GM19468 (cell line): ENCODE data around the gene NAPB.
"Not testable (repeated sequence)": the region's sequence is repeated elsewhere in the genome, so short reads cannot be mapped to it uniquely, and the experiment has no call there.

ENCODE experiments used
- ATAC-seq: cut with Tn5 transposase; IDR thresholded peaks from one replicate; pipeline ENCODE4 v1.9.1; 2021; ENCODE audit warnings: mild to moderate bottlenecking, moderate library complexity, moderate number of reproducible peaks; ENCODE audit not compliant: unreplicated experiment; ENCODE audit errors: extremely low read depth

The NAPB gene

GRCh38 chr20:23420943-23421931, at the start of gene NAPB:
NAPB (minus strand) TSS chr20:23421488; CDS start chr20:23421402, 86 bp downstream.
- peak; percentile 99 for ATAC-seq

DNA sequence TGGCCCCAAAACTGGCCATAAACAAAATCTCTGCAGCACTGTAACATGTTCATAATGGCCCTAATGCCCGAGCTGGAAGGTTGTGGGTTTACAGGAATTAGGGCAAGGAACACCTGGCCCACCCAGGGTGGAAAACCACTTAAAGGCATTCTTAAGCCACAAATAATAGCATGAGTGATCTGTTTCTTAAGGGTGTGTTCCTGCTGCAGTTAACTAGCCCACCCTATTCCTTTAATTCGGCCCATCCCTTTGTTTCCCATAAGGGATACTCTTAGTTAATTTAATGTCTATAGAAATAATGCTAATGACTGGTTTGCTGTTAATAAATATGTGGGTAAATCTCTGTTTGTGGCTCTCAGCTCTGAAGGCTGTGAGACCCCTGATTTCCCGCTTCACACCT, 45.7 kb upstream of the NAPB start:
- not testable (repeated sequence) for ATAC-seq

- ATAC-seq = no peak
These were observed 39.9 kb upstream of the NAPB start for GRCh38 chr20:23461180-23461579.

DNA sequence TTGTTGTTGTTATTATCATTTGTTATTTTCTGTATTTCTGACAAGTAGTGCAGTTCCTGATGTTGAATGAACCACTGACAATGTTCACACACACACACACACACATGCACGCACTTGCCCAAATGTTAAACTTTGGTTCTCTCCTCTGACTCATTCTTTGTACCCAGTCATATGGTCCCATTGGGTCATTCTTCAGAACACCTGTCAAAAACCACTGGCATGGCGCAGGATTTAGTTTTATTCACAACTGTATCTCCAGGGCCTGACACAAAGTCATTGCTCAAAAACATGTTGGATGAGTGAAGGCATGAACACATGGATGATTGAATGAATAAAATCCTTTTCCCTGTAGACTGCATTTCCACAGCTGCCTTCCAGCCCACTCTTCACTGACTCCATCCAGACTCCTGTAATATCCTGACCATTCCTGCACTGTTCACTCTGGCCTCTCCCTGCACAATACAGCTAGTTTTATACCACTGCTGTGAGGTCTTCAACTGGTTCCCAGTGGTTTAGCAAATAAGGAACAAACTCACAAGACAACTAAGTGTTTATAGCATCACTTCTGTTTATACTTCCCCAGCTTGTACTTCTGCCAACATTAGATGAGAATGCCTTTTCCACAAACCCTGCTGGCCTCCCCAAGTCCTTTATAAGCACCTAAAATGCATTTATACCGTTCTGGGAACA, 38.3 kb upstream of the NAPB start:
- no peak for ATAC-seq

DNA sequence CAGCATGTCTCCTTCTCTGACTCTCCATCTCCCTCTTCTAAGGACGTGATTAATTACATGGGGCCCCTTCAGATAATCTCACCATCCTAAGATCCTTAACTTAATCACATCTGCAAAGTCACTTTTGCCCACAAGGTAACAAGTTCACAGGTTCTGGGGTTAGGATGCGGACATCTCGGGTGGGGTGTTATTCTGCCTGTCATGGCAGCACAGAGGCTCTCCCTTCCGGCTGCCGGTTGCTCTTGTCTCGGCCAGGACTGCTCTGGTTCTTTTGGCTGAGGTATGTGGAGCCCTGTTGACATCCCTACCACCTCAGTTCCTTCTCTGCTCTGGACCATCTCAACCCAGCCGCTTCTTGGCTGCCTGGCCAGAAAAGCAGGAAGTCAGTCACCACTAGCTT, 35.6 kb upstream of the NAPB start:
- ATAC-seq = no peak

GRCh38 chr20:23456409-23456808, 35.1 kb upstream of the NAPB start:
- ATAC-seq = no peak

GRCh38 chr20:23455639-23456038, 34.4 kb upstream of the NAPB start:
- ATAC-seq = no peak

- ATAC-seq = no peak
These were observed 33.5 kb upstream of the NAPB start for GRCh38 chr20:23454816-23455215.

DNA sequence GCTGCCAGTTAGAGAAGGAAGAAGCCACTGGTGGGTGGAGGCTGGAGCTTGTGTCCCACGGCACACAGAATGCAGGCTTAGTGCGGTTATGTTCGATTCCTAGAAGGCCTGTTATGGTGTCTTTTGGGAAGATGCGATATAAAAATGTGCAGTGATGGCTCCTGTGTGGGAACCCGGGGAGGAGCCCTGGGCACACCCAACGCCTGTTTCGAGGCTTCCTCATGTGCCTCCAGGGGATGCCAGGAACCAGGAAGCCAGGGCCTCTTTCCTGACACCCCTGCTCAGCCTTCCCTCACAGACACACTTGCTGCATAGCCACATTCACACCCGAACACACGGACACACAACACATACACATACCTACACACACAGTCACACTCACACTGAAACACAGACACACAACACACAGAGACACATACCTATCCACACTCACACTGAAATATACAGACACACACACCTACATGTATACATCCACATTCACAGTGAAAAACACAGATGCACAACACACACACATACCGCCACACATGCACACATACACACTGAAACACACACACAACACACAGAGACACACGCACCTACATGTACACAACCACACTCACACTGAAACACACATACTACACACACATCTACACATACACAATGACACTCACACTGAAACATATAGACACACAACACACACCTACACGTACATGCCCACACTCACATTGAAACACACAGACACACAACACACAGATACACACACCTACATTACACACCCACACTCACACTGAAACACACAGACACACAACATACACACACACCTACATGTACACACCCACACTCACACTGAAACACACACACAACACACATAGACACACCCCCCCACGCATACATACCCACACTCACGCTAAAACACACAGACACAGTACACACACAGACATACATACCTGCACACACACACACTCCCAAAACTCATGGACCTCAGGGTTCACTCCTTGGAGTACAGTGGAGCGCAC, 32.6 kb upstream of the NAPB start:
- no peak for ATAC-seq

GRCh38 chr20:23452776-23453175, 31.5 kb upstream of the NAPB start, which contains the start of gene CST11:
CST11 (minus strand) TSS chr20:23452876; CDS start chr20:23452811, 65 bp downstream.
- ATAC-seq = no peak

DNA sequence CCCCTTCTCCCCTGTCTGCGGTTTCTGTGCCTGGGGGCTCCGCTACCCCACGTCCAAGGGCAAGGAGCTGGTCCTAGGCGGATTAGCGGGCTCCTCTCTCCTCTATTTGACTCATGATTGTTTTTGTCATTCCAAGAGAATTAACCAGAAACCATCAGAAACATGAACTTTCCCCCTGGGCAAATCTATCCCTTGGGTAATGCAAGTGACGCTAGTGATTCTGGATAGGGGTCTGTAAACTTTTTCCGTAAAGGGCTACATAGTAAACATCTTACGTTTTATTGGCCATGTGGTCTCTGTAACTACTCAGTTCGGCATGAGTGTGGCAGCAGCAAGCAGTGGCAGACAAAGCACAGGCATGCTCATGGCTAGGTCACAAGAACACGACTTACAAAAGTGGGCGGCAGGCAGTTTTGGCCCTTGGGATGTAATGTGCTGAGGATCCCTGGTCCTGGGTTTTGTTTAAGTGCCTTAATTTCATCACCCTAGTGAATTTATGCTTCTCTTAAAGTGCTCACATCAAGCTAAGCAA, 30.7 kb upstream of the NAPB start:
- no peak for ATAC-seq

- ATAC-seq = no peak
These were observed 29.6 kb upstream of the NAPB start for GRCh38 chr20:23450877-23451276.

- ATAC-seq = no peak
These were observed 28.1 kb upstream of the NAPB start for GRCh38 chr20:23449421-23449820.

- ATAC-seq = no peak
These were observed 26.9 kb upstream of the NAPB start for GRCh38 chr20:23448167-23448566.

DNA sequence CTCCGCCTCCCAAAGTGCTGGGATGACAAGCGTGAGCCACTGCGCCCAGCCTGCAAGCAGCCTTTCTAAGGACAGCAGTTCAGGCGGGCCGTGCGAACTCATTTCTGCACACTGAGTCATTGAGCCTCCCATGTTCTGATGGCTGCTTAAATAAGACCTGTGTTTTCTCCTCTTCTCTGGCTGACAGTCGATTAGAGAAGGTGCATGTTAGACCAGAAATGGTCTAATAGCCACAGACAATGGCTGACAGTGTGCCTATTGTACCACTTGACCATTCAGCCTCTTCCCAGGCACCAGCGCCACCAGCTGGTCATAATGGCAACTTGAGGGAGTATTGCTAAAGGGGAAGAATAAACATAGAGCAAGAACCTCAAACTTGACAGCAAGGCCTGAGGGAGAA, 25.2 kb upstream of the NAPB start:
- no peak for ATAC-seq

- ATAC-seq = no peak
These were observed 24.4 kb upstream of the NAPB start for GRCh38 chr20:23445596-23446217.

DNA sequence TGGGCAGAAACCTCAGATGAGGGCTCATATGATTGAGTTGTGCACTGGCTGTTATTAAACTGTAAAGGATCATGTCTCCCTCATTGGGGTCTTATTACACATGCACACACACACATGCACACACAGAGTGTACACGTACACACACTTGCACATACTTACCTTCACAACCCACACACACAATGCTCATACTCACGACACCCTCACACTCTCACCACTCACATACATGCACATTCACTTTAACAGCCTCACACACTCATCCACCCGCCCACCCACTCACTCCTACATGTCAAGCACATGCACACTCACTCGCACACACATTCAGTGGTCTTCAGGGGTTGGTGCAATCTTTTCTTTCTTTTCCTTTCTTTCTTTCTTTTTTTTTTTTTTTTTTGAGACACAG, 23.6 kb upstream of the NAPB start:
- ATAC-seq = no peak

- no peak for ATAC-seq
These were observed 21.1 kb upstream of the NAPB start for GRCh38 chr20:23442436-23442835.

- peak; percentile 47 for ATAC-seq
These were observed 20.6 kb upstream of the NAPB start for GRCh38 chr20:23441850-23442313.
